ENCODE results near the gene RIPOR3.

RIPOR3 gene

DNA sequence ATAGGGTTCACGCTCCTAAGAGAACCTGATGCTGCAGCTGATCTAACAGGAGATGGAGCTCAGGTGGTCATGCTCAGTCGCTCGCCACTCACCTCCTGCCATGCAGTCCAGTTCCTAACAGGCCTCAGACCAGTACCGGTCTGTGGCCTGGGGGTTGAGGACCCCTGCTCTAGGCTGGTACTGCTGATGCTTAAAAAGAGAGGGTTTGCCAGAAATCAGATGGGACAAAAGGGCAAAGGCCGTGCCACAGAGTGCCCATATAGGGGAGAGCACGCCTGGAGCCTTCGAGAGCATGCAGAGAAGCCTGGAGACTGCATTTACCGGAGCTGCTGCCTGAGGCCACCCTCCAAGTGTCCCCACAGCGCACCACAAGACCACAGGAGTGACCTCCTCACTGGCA is 105.7 kb downstream of the RIPOR3 start:
- no peak for TF ChIP-seq CTCF (IDR thresholded peaks at IDR 0.05)
- H3K27ac ChIP-seq, result no peak overlapping the region
- H3K36me3 ChIP-seq, result peaks cover 91% of the 10 kb centered on the region
- no peak overlapping the region for H3K4me3 ChIP-seq (ENCODE audit: low read depth in 1 of 2, low read length in 1 of 2)
- H3K27me3 ChIP-seq, result no peaks in the 10 kb centered on the region
- peaks cover 13 to 14% of the 10 kb centered on the region in 2 experiments for H3K4me1 ChIP-seq (ENCODE audit: control insufficient read depth in 1 of 2, insufficient read depth in 1 of 2, low read depth in 1 of 2, low read length in 1 of 2)
- no peaks in the 10 kb centered on the region for H3K9me3 ChIP-seq

DNA sequence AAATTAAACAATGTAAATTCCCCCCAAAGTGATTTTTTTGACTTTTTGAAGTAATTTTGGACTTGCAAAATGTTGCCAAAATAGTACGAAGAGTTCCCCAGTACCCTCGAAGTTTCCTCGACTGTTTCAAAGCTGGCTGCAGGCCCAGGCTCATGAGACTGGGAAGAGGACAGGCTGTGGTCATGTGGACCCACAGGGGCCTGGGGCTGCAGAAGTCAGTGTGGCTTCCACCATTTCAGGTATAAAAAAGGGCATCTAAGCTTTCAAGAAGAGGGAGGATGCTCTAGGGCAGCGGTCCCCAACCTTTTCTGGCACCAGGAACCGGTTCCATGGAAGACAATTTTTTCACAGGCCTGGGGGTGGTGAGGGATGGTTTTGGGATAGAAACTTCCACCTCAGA is 106.1 kb downstream of the RIPOR3 start:
- no peaks in the 10 kb centered on the region for H3K27me3 ChIP-seq
- H3K27ac ChIP-seq, result peak overlapping the region; percentile 47
- peaks cover 91% of the 10 kb centered on the region for H3K36me3 ChIP-seq
- H3K4me3 ChIP-seq (ENCODE audit: low read depth in 1 of 2, low read length in 1 of 2), result no peak overlapping the region
- H3K4me1 ChIP-seq (ENCODE audit: control insufficient read depth in 1 of 2, insufficient read depth in 1 of 2, low read depth in 1 of 2, low read length in 1 of 2), result peaks cover 13 to 14% of the 10 kb centered on the region in 2 experiments
- no peak for TF ChIP-seq CTCF (IDR thresholded peaks at IDR 0.05)
- no peaks in the 10 kb centered on the region for H3K9me3 ChIP-seq

DNA sequence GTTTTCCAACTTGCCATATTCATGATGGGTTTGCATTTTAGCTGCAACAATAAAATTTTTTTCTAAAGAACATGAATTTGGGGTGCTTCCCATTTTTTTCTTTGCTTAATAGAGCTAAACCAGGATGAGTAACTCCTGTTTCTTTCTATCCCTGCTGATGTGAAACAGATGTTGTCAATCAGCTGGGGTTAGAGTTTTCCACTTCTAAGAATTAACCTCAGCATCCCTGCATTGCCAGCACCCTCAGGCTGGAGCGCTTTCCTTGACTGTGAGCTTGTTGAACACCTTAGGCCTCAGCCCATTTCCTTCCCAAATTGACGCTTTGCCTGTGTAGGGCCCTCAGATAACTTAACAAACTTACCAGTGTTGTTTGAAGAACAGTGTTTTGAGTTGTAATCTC is 106.7 kb downstream of the RIPOR3 start:
- H3K36me3 ChIP-seq, result peaks cover 91% of the 10 kb centered on the region

DNA sequence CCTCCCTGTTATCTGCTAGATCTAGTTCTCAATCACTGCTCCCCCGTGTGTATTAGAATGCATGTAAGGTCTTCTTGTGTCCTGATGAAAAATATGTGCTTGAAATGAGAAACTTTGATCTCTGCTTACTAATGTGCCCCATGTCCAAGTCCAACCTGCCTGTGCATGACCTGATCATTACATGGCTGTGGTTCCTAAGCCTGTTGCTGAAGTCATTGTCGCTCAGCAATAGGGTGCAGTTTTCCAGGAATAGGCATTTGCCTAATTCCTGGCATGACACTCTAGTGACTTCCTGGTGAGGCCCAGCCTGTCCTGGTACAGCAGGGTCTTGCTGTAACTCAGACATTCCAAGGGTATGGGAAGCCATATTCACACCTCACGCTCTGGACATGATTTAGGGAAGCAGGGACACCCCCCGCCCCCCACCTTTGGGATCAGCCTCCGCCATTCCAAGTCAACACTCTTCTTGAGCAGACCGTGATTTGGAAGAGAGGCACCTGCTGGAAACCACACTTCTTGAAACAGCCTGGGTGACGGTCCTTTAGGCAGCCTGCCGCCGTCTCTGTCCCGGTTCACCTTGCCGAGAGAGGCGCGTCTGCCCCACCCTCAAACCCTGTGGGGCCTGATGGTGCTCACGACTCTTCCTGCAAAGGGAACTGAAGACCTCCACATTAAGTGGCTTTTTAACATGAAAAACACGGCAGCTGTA is 107.7 kb downstream of the RIPOR3 start:
- no peak overlapping the region for H3K4me3 ChIP-seq (ENCODE audit: low read depth in 1 of 2, low read length in 1 of 2)
- H3K9me3 ChIP-seq, result no peaks in the 10 kb centered on the region
- peak overlapping the region; percentile 47 for H3K27ac ChIP-seq
- peaks cover 13 to 14% of the 10 kb centered on the region in 2 experiments for H3K4me1 ChIP-seq (ENCODE audit: control insufficient read depth in 1 of 2, insufficient read depth in 1 of 2, low read depth in 1 of 2, low read length in 1 of 2)
- peaks cover 97% of the 10 kb centered on the region for H3K36me3 ChIP-seq
- TF ChIP-seq CTCF (IDR thresholded peaks at IDR 0.05), result no peak
- H3K27me3 ChIP-seq, result no peaks in the 10 kb centered on the region

More for the DNA sequence above, 106.7 kb downstream of the RIPOR3 start:
- TF ChIP-seq CTCF (IDR thresholded peaks at IDR 0.05), result no peak
- H3K9me3 ChIP-seq, result no peaks in the 10 kb centered on the region
- peak overlapping the region; percentile 47 for H3K27ac ChIP-seq
- H3K27me3 ChIP-seq, result no peaks in the 10 kb centered on the region
- H3K4me1 ChIP-seq (ENCODE audit: control insufficient read depth in 1 of 2, insufficient read depth in 1 of 2, low read depth in 1 of 2, low read length in 1 of 2), result peaks cover 13 to 14% of the 10 kb centered on the region in 2 experiments
- no peak overlapping the region for H3K4me3 ChIP-seq (ENCODE audit: low read depth in 1 of 2, low read length in 1 of 2)

DNA sequence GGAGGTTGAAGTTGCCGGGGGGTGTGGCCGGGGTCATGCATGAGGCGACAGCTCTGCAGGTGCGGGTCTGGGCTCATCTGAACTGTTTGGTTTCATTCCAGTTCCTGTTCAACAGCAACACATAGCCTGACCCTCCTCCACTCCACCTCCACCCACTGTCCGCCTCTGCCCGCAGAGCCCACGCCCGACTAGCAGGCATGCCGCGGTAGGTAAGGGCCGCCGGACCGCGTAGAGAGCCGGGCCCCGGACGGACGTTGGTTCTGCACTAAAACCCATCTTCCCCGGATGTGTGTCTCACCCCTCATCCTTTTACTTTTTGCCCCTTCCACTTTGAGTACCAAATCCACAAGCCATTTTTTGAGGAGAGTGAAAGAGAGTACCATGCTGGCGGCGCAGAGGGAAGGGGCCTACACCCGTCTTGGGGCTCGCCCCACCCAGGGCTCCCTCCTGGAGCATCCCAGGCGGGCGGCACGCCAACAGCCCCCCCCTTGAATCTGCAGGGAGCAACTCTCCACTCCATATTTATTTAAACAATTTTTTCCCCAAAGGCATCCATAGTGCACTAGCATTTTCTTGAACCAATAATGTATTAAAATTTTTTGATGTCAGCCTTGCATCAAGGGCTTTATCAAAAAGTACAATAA is 108.6 kb downstream of the RIPOR3 start:
- Histone ChIP-seq H3K27me3 (no peaks in the 10 kb centered on the region), H3K27ac (no peak overlapping the region), H3K4me1 (ENCODE audit: control insufficient read depth in 1 of 2, insufficient read depth in 1 of 2, low read depth in 1 of 2, low read length in 1 of 2) (peaks cover 13 to 14% of the 10 kb centered on the region in 2 experiments), H3K9me3 (no peaks in the 10 kb centered on the region), H3K4me3 (ENCODE audit: low read depth in 1 of 2, low read length in 1 of 2) (no peak overlapping the region), H3K36me3 (peaks cover 99% of the 10 kb centered on the region)
- no peak for TF ChIP-seq CTCF (IDR thresholded peaks at IDR 0.05)
